Measurements from ENCODE around the gene SH3YL1. TPM values are rescaled to one million over a fixed set of nuclear protein-coding genes. Genes with fewer than 3 reads are reported as not detected.

SH3YL1 gene
- total RNA-seq, 2 experiments from 2014 or later, result 19.6 to 21.0 TPM

DNA sequence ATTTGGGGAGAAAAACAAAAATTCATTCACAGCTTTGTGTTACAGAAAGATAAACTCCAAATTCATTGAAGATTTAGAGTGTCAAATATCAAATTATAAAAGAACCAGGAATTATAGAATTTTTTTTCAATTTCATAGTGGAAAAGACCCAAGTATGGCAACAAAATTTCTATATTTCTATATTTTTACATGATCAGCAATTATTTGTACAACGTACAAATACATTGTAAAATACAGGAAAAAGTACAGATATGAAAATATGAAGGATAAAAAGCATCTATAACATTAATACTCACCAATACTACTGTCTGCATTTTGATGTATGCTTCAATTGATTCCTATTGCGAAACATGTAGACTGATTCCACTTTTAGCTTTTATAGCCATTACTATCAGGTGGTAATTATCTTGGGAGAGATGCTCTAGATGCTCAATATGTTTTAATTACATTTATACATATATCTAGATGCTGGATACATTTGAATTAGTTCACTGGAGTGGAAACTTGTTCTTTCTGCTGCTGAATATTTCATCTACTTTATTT, 4.0 kb downstream of the SH3YL1 start:
- POLR2A ChIA-PET, result interaction anchor here (0.6 kb wide), 1 partner anchor 89 kb away, joined by 7 read pairs; no protein-coding TSS in a partner anchor

GRCh38 chr2:258933-259332, 4.9 kb downstream of the SH3YL1 start:
- POLR2A ChIA-PET, result no interaction called here
- CTCF ChIA-PET, result interaction anchor here (0.8 to 1.5 kb wide), 3 partner anchors 15 to 59 kb away, joined by 3 to 4 read pairs (median 3); no protein-coding TSS in a partner anchor
- H3K27me3 Mint-ChIP-seq, result peaks cover 2% of the 10 kb centered on the region
- H3K27ac Mint-ChIP-seq, result no peak overlapping the region
- peaks cover 12% of the 10 kb centered on the region for H3K9me3 Mint-ChIP-seq
- DNase-seq, result no peak
- H3K4me3 Mint-ChIP-seq, result no peak overlapping the region
- H3K4me1 Mint-ChIP-seq, result no peaks in the 10 kb centered on the region
- H3K36me3 Mint-ChIP-seq (ENCODE audit: low read depth), result peaks cover 2% of the 10 kb centered on the region

More for the DNA sequence above, 4.0 kb downstream of the SH3YL1 start:
- Mint-ChIP-seq H3K36me3 (ENCODE audit: low read depth) (peaks cover 2% of the 10 kb centered on the region), H3K4me3 (no peak overlapping the region), H3K27ac (no peak overlapping the region), H3K9me3 (peaks cover 12% of the 10 kb centered on the region), H3K4me1 (no peaks in the 10 kb centered on the region), H3K27me3 (peaks cover 2% of the 10 kb centered on the region)
- CTCF ChIA-PET, result interaction anchor here (1.2 to 1.5 kb wide), 2 partner anchors 12 to 16 kb away, joined by 3 read pairs; no protein-coding TSS in a partner anchor
- DNase-seq, result no peak

DNA sequence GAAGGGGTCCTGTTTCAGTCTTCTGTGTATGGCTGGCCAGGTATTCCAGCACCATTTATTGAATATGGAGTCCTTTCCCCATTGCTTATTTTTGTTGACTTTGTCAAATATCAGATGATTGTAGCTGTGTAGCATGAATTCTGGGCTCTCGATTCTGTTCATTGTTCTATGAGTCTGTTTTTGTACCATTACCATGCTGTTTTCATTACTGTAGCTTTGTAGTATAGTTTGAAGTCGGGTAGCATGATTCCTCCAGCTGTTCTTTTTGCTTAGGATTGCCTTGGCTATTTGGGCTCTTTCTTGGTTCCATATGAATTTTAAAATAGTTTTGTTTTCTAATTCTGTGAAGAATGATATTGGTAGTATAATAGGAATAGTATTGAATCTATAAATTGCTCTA, 6.0 kb downstream of the SH3YL1 start:
- peaks cover 12% of the 10 kb centered on the region for H3K9me3 Mint-ChIP-seq
- H3K36me3 Mint-ChIP-seq (ENCODE audit: low read depth), result peaks cover 2% of the 10 kb centered on the region
- no peak overlapping the region for H3K4me3 Mint-ChIP-seq
- no peak overlapping the region for H3K27ac Mint-ChIP-seq
- no peaks in the 10 kb centered on the region for H3K4me1 Mint-ChIP-seq
- H3K27me3 Mint-ChIP-seq, result peaks cover 2% of the 10 kb centered on the region
- DNase-seq, result no peak
- CTCF ChIA-PET, result interaction anchor here (0.8 to 2.0 kb wide), 3 partner anchors 11 to 60 kb away, joined by 3 to 6 read pairs (median 4); no protein-coding TSS in a partner anchor
- POLR2A ChIA-PET, result no interaction called here

DNA sequence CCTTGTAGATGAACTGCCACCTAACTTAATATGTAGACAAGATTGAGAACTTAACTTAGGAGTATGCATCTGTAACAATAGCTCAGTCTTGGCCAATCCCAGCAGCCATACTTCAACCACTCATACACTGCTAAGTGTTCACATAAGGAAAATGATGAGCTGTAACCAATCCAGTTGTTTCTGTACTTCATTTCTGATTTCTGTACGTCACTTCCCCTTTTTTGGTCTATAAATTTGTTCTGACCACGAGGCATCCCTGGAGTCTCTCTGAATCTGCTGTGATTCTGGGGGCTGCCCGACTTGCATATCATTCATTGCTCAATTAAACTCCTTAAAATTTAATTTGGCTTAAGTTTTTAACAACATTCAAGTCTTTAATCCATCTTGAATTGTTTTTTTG, 6.4 kb downstream of the SH3YL1 start:
- H3K9me3 Mint-ChIP-seq, result peaks cover 12% of the 10 kb centered on the region
- peaks cover 2% of the 10 kb centered on the region for H3K36me3 Mint-ChIP-seq (ENCODE audit: low read depth)
- CTCF ChIA-PET, result interaction anchor here (1.4 to 2.0 kb wide), 2 partner anchors 11 to 16 kb away, joined by 3 to 6 read pairs; no protein-coding TSS in a partner anchor
- no peak for DNase-seq
- peaks cover 2% of the 10 kb centered on the region for H3K27me3 Mint-ChIP-seq
- no peak overlapping the region for H3K4me3 Mint-ChIP-seq
- POLR2A ChIA-PET, result no interaction called here
- no peak overlapping the region for H3K27ac Mint-ChIP-seq
- H3K4me1 Mint-ChIP-seq, result no peaks in the 10 kb centered on the region

GRCh38 chr2:256094-256493, 7.7 kb downstream of the SH3YL1 start:
- Mint-ChIP-seq H3K27me3 (peaks cover 2% of the 10 kb centered on the region), H3K4me3 (no peak overlapping the region), H3K9me3 (peaks cover 12% of the 10 kb centered on the region), H3K36me3 (ENCODE audit: low read depth) (peaks cover 2% of the 10 kb centered on the region), H3K27ac (no peak overlapping the region), H3K4me1 (no peaks in the 10 kb centered on the region)
- ChIA-PET POLR2A (no interaction called here), CTCF (no interaction called here)
- DNase-seq, result no peak

- Mint-ChIP-seq H3K9me3 (peaks cover 12% of the 10 kb centered on the region), H3K27me3 (peaks cover 2% of the 10 kb centered on the region), H3K27ac (no peak overlapping the region), H3K36me3 (ENCODE audit: low read depth) (peaks cover 2% of the 10 kb centered on the region), H3K4me3 (no peak overlapping the region), H3K4me1 (no peaks in the 10 kb centered on the region)
- CTCF ChIA-PET, result interaction anchor here (0.5 kb wide), 1 partner anchor 35 kb away, joined by 3 read pairs; no protein-coding TSS in a partner anchor
- POLR2A ChIA-PET, result no interaction called here
- no peak for DNase-seq
Measured at GRCh38 chr2:255195-255594, 8.6 kb downstream of the SH3YL1 start.

GRCh38 chr2:254241-254640, 9.6 kb downstream of the SH3YL1 start:
- Mint-ChIP-seq H3K27ac (no peak overlapping the region), H3K4me3 (no peak overlapping the region), H3K27me3 (peaks cover 2% of the 10 kb centered on the region), H3K9me3 (peaks cover 12% of the 10 kb centered on the region), H3K36me3 (ENCODE audit: low read depth) (peaks cover 3% of the 10 kb centered on the region), H3K4me1 (no peaks in the 10 kb centered on the region)
- DNase-seq, result no peak
- ChIA-PET POLR2A (no interaction called here), CTCF (no interaction called here)

GRCh38 chr2:253202-253638, 10.6 kb downstream of the SH3YL1 start:
- peaks cover 3% of the 10 kb centered on the region for H3K36me3 Mint-ChIP-seq (ENCODE audit: low read depth)
- peaks cover 9% of the 10 kb centered on the region for H3K9me3 Mint-ChIP-seq
- H3K4me3 Mint-ChIP-seq, result no peak overlapping the region
- peaks cover 2% of the 10 kb centered on the region for H3K27me3 Mint-ChIP-seq
- CTCF ChIA-PET, result no interaction called here
- DNase-seq, result no peak
- H3K27ac Mint-ChIP-seq, result no peak overlapping the region
- H3K4me1 Mint-ChIP-seq, result no peaks in the 10 kb centered on the region
- POLR2A ChIA-PET, result no interaction called here

DNA sequence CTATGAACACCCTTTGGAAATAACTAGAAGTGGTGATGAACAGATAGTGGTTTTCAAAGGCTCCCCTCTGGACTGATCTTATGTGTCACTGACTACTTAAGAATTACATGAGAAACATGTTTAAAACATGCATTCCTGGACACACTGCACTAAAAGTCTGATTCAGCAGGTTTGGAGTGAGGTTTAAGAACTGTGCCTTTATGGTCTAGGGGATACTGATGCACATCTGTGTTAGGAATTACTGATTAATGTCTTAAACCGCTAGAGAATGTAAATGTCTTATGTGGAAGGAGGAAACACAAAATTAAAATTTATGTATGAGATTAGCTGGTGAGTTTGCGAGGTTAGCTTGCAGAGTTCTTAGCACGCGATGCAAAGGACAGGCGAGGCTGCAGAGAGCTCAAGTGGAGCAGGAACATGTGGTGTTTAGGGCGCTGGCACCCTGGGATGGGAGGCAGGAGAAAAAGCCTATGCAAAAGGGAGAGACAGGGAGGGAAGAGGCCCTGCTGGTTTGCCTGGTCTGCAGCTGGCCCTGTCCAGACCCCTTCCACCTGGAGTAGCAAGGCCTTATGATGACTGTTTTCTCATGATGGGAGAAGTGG, 11.7 kb downstream of the SH3YL1 start:
- H3K4me3 Mint-ChIP-seq, result no peak overlapping the region
- H3K27ac Mint-ChIP-seq, result no peak overlapping the region
- H3K36me3 Mint-ChIP-seq (ENCODE audit: low read depth), result peaks cover 3% of the 10 kb centered on the region
- DNase-seq, result no peak
- no peaks in the 10 kb centered on the region for H3K4me1 Mint-ChIP-seq
- POLR2A ChIA-PET, result no interaction called here
- no peaks in the 10 kb centered on the region for H3K9me3 Mint-ChIP-seq
- no peaks in the 10 kb centered on the region for H3K27me3 Mint-ChIP-seq
- CTCF ChIA-PET, result no interaction called here

- peaks cover 4% of the 10 kb centered on the region for H3K4me1 Mint-ChIP-seq
- no peak for DNase-seq
- peaks cover 3% of the 10 kb centered on the region for H3K36me3 Mint-ChIP-seq (ENCODE audit: low read depth)
- no peaks in the 10 kb centered on the region for H3K9me3 Mint-ChIP-seq
- H3K4me3 Mint-ChIP-seq, result no peak overlapping the region
- CTCF ChIA-PET, result no interaction called here
- H3K27ac Mint-ChIP-seq, result no peak overlapping the region
- POLR2A ChIA-PET, result no interaction called here
- H3K27me3 Mint-ChIP-seq, result no peaks in the 10 kb centered on the region
Measured at GRCh38 chr2:249538-250042, 14.2 kb downstream of the SH3YL1 start.

GRCh38 chr2:248724-249123, 15.1 kb downstream of the SH3YL1 start:
- peaks cover 4% of the 10 kb centered on the region for H3K4me1 Mint-ChIP-seq
- no peaks in the 10 kb centered on the region for H3K9me3 Mint-ChIP-seq
- no peaks in the 10 kb centered on the region for H3K27me3 Mint-ChIP-seq
- POLR2A ChIA-PET, result no interaction called here
- no peak overlapping the region for H3K27ac Mint-ChIP-seq
- H3K4me3 Mint-ChIP-seq, result no peak overlapping the region
- peaks cover 3% of the 10 kb centered on the region for H3K36me3 Mint-ChIP-seq (ENCODE audit: low read depth)
- no peak for DNase-seq
- CTCF ChIA-PET, result interaction anchor here (0.6 kb wide), 1 partner anchor 137 kb away, joined by 3 read pairs; no protein-coding TSS in a partner anchor

- DNase-seq, result peak; percentile 63
- peaks cover 4% of the 10 kb centered on the region for H3K4me1 Mint-ChIP-seq
- CTCF ChIA-PET, result interaction anchor here (1.1 to 1.6 kb wide), 3 partner anchors 11 to 411 kb away, joined by 3 to 6 read pairs (median 3); no protein-coding TSS in a partner anchor
- H3K27me3 Mint-ChIP-seq, result no peaks in the 10 kb centered on the region
- no peak overlapping the region for H3K27ac Mint-ChIP-seq
- no peak overlapping the region for H3K4me3 Mint-ChIP-seq
- peaks cover 13% of the 10 kb centered on the region for H3K36me3 Mint-ChIP-seq (ENCODE audit: low read depth)
- H3K9me3 Mint-ChIP-seq, result no peaks in the 10 kb centered on the region
- POLR2A ChIA-PET, result no interaction called here
Measured at GRCh38 chr2:246489-247144, 17.2 kb downstream of the SH3YL1 start.

- ChIA-PET POLR2A (no interaction called here), CTCF (no interaction called here)
- H3K9me3 Mint-ChIP-seq, result no peaks in the 10 kb centered on the region
- peaks cover 17% of the 10 kb centered on the region for H3K36me3 Mint-ChIP-seq (ENCODE audit: low read depth)
- no peak for DNase-seq
- H3K4me3 Mint-ChIP-seq, result no peak overlapping the region
- H3K27me3 Mint-ChIP-seq, result no peaks in the 10 kb centered on the region
- H3K4me1 Mint-ChIP-seq, result peaks cover 4% of the 10 kb centered on the region
- no peak overlapping the region for H3K27ac Mint-ChIP-seq
Measured at GRCh38 chr2:244547-244946, 19.3 kb downstream of the SH3YL1 start.

Data from activated CD4-positive, alpha-beta T cell treated with anti-CD3 and anti-CD28 coated beads, Interleukin-2, amount 10 ng/mL, durations not matched to agents 7 days and 5 days (primary cell).